SH-SY5Y (cell line): Measurements from ENCODE around the gene MAPK13.

Experiments used
- GATA2 ChIP-seq: IDR thresholded peaks from 2 replicates; pipeline ENCODE4 v1.6.1; 2011; ENCODE audit warnings: mild to moderate bottlenecking, low read depth, low read length
- GATA3 ChIP-seq: IDR thresholded peaks from 2 replicates; pipeline ENCODE4 v1.6.1; 2011; ENCODE audit warnings: low read depth, mild to moderate bottlenecking, low read length, moderate library complexity

- TF ChIP-seq GATA3, result no peak
- TF ChIP-seq GATA2, result no peak
These were observed 11.7 kb upstream of the MAPK13 start for GRCh38 chr6:36118550-36119107.
